Measurements from ENCODE around the gene BSPRY.

- TF ChIP-seq CTCF (IDR thresholded peaks at IDR 0.05; ENCODE audit: insufficient read depth, low read depth, low read length) (no peak), EZH2 (IDR thresholded peaks at IDR 0.05; ENCODE audit: insufficient read depth, low read length) (no peak)
Observed at GRCh38 chr9:113417370-113417769, 68.0 kb downstream of the BSPRY start.

Measured in astrocyte (in vitro differentiated cells and primary cell).